Activated T-helper 1 cell treated with anti-CD3 and anti-CD28 coated beads, Interleukin-12 subunit alpha, Interleukin-12 subunit beta, Interleukin-2, Interleukin-4 antibody, amounts not matched to agents 30 ng/mL and 10 ng/mL and 1 ng/mL, durations not matched to agents 14 hours and 24 hours and 36 hours (primary cell): ENCODE results near the gene SKI. TPM values are rescaled to one million over a fixed set of nuclear protein-coding genes. Genes with fewer than 3 reads are reported as not detected.
A peak's percentile ranks its signal among the peaks of the same experiment; 100 is the strongest.
"Not testable (repeated sequence)": the region's sequence is repeated elsewhere in the genome, so short reads cannot be mapped to it uniquely, and the experiment has no call there.

Experiments
- DNase-seq: peaks from one replicate; pipeline ENCODE4 v3.0.0; 2021; ENCODE audit warnings: low spot score
- H3K27ac Mint-ChIP-seq: one replicate; pipeline ENCODE4 v1.8.0; 2021; ENCODE audit warnings: mild to moderate bottlenecking, mixed read lengths
- H3K27me3 Mint-ChIP-seq: one replicate; pipeline ENCODE4 v1.8.0; 2022; ENCODE audit warnings: mild to moderate bottlenecking, moderate library complexity, mixed read lengths; ENCODE audit not compliant: insufficient read depth
- H3K36me3 Mint-ChIP-seq: one replicate; pipeline ENCODE4 v1.8.0; 2021; ENCODE audit warnings: low read depth, mixed read lengths
- H3K4me1 Mint-ChIP-seq: one replicate; pipeline ENCODE4 v1.8.0; 2021; ENCODE audit warnings: low read depth, mixed read lengths
- H3K4me3 Mint-ChIP-seq: one replicate; pipeline ENCODE4 v1.8.0; 2021; ENCODE audit warnings: mild to moderate bottlenecking, moderate library complexity, mixed read lengths
- H3K9me3 Mint-ChIP-seq: one replicate; pipeline ENCODE4 v1.8.0; 2021; ENCODE audit warnings: mixed read lengths
- intact Hi-C: fragments of 100-400 bp; cut with micrococcal nuclease; formaldehyde crosslinking; loops from one replicate; pipeline ENCODE4 v1.15.1; 2024
- total RNA-seq: library from RNA; stranded (reverse); gene quantifications from 2 replicates; pipeline ENCODE4 v1.2.3, GENCODE V29; 2022

Gene SKI
- total RNA-seq, 1 donor from 2014 or later = 38.3 TPM

- Mint-ChIP-seq H3K36me3 (peaks cover 21% of the 10 kb centered on the region), H3K27ac (peak overlapping the region; percentile 70), H3K27me3 (no peaks in the 10 kb centered on the region), H3K9me3 (no peaks in the 10 kb centered on the region), H3K4me3 (peak overlapping the region; percentile 16), H3K4me1 (peaks cover 46% of the 10 kb centered on the region)
- peak; percentile 32 for DNase-seq
- intact Hi-C loops = loop anchor here (1.0 to 2.0 kb wide), 3 partner anchors 24 to 42 kb away; no protein-coding TSS in a partner anchor
These were observed 30.9 kb downstream of the SKI start for GRCh38 chr1:2258996-2259395.

DNA sequence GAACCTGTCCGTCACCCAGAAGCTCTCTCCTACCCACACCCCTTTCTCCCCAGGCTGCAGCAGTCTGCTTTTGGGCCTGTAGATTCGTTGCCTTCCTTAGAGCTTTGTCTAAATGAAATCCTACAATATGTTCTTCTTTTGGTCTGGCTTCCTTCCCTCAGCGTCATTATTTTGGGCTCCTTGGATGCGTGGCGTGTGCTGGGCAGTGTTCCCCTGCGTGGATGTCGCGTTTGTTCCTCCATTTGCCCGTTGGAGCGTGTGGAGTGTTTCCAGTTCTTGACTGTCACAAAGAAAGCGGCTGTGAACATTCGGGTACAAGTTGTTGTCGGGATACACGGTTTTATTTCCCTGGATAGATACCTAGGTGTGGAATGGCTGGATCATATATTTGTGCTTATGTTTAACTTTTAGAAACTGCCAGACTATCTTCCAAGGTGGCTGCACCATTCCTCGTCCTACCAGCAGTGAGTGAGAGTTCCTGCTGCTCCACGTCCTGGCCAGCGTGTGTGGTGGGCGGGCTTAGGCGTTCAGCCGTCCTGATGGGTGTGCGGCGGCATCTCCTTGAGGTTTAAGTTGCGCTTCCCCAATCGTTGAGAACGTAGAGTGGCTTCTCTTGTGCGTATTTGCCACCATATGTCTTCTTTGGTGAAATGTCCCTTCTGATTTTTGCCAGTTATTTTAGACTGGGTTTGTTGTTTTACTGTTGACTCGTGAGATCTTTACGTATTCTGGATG lies 31.7 kb downstream of the SKI start:
- peaks cover 40% of the 10 kb centered on the region for H3K4me1 Mint-ChIP-seq
- H3K9me3 Mint-ChIP-seq = no peaks in the 10 kb centered on the region
- no peaks in the 10 kb centered on the region for H3K27me3 Mint-ChIP-seq
- intact Hi-C loops = loop anchor here (1.0 to 2.0 kb wide), 3 partner anchors 25 to 41 kb away; no protein-coding TSS in a partner anchor
- H3K27ac Mint-ChIP-seq = peak overlapping the region; percentile 70
- H3K36me3 Mint-ChIP-seq = peaks cover 15% of the 10 kb centered on the region
- no peak for DNase-seq
- no peak overlapping the region for H3K4me3 Mint-ChIP-seq

DNA sequence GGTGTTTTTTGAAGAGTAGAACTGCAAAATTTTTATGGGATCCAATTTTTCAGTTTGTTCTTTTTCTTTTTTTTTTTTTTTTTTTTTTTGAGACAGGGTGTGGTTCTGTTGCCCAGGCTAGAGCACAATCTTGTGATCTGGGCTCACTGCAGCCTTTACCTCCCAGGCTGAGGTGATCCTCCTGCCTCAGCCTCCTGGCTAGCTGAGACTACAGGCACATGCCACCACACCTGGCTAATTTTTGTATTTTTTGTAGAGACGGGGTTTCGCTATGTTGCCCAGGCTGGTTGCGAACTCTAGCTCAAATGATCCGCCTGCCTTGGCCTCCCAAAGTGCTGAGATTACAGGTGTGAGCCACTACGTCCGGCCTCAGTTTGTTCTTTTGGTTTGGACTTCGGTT lies 32.4 kb downstream of the SKI start:
- DNase-seq, H3K9me3 Mint-ChIP-seq, H3K4me3 Mint-ChIP-seq, H3K27me3 Mint-ChIP-seq, intact Hi-C loops: not testable (repeated sequence)
- Mint-ChIP-seq H3K36me3 (peaks cover 15% of the 10 kb centered on the region), H3K4me1 (peaks cover 40% of the 10 kb centered on the region), H3K27ac (peak overlapping the region; percentile 7)

DNA sequence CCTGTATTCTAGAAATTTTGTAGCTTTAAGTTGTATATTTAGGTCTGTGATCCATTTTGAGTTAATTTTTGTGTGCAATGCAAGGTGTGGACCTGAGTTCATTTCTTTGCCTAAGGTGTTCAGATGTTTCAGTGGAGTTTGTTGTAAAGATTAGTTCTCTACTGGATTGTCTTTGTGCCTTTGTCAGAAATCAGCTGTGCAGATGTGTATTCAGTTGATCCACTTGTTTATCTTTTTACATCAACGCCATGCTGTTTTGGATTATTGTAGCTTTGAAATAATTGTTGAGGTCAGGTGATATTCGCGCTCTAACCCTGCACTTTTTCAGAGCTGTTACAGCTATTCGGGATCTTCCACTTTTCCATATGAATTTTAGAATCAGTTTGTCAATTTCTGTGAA lies 32.8 kb downstream of the SKI start:
- H3K36me3 Mint-ChIP-seq = peaks cover 15% of the 10 kb centered on the region
- H3K9me3 Mint-ChIP-seq = no peaks in the 10 kb centered on the region
- DNase-seq = no peak
- H3K27ac Mint-ChIP-seq = no peak overlapping the region
- H3K27me3 Mint-ChIP-seq = no peaks in the 10 kb centered on the region
- H3K4me3 Mint-ChIP-seq = no peak overlapping the region
- intact Hi-C loops = no loop called here
- H3K4me1 Mint-ChIP-seq = peaks cover 40% of the 10 kb centered on the region

DNA sequence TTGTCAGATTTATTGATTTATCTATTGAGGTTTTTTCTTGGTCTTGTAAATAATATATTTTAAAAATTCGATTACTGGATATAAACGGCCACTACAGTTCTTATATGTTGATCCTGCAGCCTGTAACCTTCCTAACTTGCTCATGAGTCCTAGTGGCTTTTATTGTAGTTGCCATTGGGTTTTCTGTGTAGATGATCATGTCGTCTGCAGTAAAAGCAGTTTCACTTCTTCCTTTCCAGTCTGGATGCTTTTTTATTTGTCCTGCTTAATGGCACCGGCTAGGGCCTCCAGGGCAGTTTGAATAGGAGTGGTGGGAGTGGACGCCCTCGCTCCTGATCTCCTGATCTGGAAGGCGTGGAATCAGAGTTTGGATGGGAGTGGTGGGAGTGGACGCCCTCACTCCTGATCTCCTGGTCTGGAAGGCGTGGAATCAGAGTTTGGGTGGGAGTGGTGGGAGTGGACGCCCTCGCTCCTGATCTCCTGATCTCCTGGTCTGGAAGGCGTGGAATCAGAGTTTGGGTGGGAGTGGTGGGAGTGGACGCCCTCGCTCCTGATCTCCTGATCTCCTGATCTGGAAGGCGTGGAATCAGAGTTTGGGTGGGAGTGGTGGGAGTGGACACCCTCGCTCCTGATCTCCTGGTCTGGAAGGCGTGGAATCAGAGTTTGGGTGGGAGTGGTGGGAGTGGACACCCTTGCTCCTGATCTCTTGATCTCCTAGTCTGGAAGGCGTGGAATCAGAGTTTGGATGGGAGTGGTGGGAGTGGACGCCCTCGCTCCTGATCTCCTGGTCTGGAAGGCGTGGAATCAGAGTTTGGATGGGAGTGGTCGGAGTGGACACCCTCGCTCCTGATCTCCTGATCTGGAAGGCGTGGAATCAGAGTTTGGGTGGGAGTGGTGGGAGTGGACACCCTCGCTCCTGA lies 33.6 kb downstream of the SKI start:
- intact Hi-C loops, H3K4me3 Mint-ChIP-seq, H3K27ac Mint-ChIP-seq, H3K9me3 Mint-ChIP-seq, H3K27me3 Mint-ChIP-seq, DNase-seq: not testable (repeated sequence)
- Mint-ChIP-seq H3K4me1 (peaks cover 47% of the 10 kb centered on the region), H3K36me3 (peaks cover 14% of the 10 kb centered on the region)

GRCh38 chr1:2266301-2266975 lies 38.3 kb downstream of the SKI start:
- H3K27ac Mint-ChIP-seq = peak overlapping the region; percentile 67
- no peaks in the 10 kb centered on the region for H3K9me3 Mint-ChIP-seq
- H3K36me3 Mint-ChIP-seq = no peaks in the 10 kb centered on the region
- peaks cover 1% of the 10 kb centered on the region for H3K27me3 Mint-ChIP-seq
- peaks cover 8% of the 10 kb centered on the region for H3K4me1 Mint-ChIP-seq
- intact Hi-C loops = no loop called here
- no peak for DNase-seq
- H3K4me3 Mint-ChIP-seq = no peak overlapping the region

GRCh38 chr1:2267051-2267830 lies 39.1 kb downstream of the SKI start:
- Mint-ChIP-seq H3K27ac (no peak overlapping the region), H3K4me1 (peaks cover 11% of the 10 kb centered on the region), H3K27me3 (peaks cover 1% of the 10 kb centered on the region), H3K4me3 (no peak overlapping the region), H3K36me3 (no peaks in the 10 kb centered on the region), H3K9me3 (no peaks in the 10 kb centered on the region)
- DNase-seq = no peak
- intact Hi-C loops = no loop called here

GRCh38 chr1:2267862-2268261 lies 39.7 kb downstream of the SKI start:
- Mint-ChIP-seq H3K27ac (no peak overlapping the region), H3K9me3 (no peaks in the 10 kb centered on the region), H3K27me3 (peaks cover 1% of the 10 kb centered on the region), H3K36me3 (no peaks in the 10 kb centered on the region), H3K4me1 (peaks cover 11% of the 10 kb centered on the region), H3K4me3 (no peak overlapping the region)
- no peak for DNase-seq
- intact Hi-C loops = no loop called here

GRCh38 chr1:2268285-2269056 lies 40.4 kb downstream of the SKI start:
- Mint-ChIP-seq H3K4me1 (peaks cover 11% of the 10 kb centered on the region), H3K27ac (no peak overlapping the region), H3K9me3 (no peaks in the 10 kb centered on the region), H3K36me3 (no peaks in the 10 kb centered on the region), H3K4me3 (no peak overlapping the region), H3K27me3 (peaks cover 1% of the 10 kb centered on the region)
- intact Hi-C loops = no loop called here
- no peak for DNase-seq

GRCh38 chr1:2269193-2269921 lies 41.2 kb downstream of the SKI start:
- Mint-ChIP-seq H3K27ac (no peak overlapping the region), H3K36me3 (no peaks in the 10 kb centered on the region), H3K9me3 (no peaks in the 10 kb centered on the region), H3K4me1 (peaks cover 11% of the 10 kb centered on the region), H3K27me3 (peaks cover 1% of the 10 kb centered on the region), H3K4me3 (no peak overlapping the region)
- no peak for DNase-seq
- intact Hi-C loops = no loop called here

DNA sequence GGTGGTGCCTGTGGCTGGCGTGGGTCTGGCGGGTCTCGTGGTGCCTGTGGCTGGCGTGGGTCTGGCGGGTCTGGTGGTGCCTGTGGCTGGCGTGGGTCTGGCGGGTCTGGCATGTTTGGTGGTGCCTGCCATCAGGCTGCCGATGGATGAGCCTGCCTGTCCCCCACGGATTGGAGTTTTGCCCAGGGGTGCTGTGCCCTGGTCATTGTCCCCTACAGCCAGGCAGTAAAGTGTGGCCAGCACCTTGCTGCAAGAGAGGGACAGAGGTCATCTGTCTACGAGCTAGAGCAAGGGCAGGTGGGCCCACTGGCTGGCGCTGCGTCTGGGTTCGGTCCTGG lies 41.8 kb downstream of the SKI start:
- no peak overlapping the region for H3K27ac Mint-ChIP-seq
- intact Hi-C loops = no loop called here
- H3K36me3 Mint-ChIP-seq = no peaks in the 10 kb centered on the region
- H3K4me3 Mint-ChIP-seq = no peak overlapping the region
- H3K9me3 Mint-ChIP-seq = no peaks in the 10 kb centered on the region
- peaks cover 1% of the 10 kb centered on the region for H3K27me3 Mint-ChIP-seq
- peaks cover 11% of the 10 kb centered on the region for H3K4me1 Mint-ChIP-seq
- no peak for DNase-seq
